ENCODE measurements around the gene HOXB3.

Gene HOXB3

GRCh38 chr17:48589831-48590606 is at the start of gene HOXB3:
Gene HOXB3 (minus strand): TSS chr17:48590241. CDS start chr17:48552474, 37,767 bp downstream.
- DNase-seq, result no peak

- no peak for DNase-seq
Observed at GRCh38 chr17:48639136-48639535, 49.1 kb upstream of the HOXB3 start.

- no peak for DNase-seq
Observed at GRCh38 chr17:48637323-48638260, 47.6 kb upstream of the HOXB3 start.

DNA sequence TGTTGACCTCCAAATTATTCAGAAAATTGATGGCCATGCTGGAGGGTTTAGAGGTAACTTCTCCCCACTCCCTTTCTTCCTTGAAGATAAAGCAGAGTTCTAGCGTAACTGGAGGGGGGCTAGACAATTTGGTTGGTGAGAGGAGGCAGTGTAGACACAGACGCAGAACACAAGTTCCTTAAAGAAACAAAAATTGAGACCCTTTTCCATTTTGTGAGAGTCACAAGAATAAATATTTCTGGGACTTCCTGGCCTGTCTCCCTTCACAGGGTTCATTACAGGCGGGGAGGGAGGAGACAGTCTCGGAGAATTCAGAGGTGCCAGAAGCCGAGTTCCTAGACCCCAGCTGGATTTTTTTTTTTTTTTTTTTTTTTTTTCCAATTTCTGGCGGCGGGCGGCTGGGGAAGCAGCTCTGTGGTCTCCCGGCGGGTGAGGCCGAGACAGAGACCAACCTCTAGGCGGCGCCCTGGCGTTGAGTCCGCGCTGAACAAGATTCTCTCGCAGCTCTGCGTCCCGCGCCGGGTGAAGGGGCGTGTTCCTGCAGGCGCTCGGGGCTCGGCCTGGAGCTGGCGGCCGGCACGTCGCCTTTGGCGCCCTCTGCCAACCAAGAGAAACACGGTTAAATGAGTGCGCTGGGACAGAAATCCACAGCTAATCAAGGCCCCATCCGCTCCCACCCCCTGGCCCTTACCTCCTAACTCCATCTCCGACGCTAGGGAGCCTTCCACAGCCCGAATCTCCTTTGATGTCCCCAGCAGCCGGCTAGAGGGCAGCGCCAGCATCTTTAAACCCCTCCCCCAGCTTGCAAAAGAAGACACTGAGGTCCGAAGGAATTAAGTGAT is 46.4 kb upstream of the HOXB3 start:
- DNase-seq, result peak; percentile 85

- peak; percentile 15 for DNase-seq
Observed at GRCh38 chr17:48634493-48635208, 44.6 kb upstream of the HOXB3 start.

DNA sequence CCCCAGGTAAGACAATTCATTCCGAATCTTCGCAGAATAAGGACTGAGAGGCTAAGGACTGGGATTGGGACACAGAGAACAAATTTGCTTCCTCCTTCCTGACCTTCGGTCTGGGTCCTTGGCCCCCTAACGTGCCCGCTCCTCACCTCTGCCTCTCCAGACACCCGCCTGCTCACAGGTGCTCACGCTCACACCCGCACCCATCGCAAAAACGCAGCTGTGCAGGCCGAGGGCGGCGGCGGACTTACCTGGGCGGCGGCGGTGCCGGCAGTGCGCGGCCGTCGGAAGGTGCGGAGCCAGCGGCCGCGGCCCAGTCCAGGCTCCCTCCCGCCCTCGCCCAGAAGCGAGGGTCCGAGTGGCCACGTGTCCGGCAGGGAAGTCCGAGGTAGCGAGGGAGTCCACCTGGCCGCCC is 43.2 kb upstream of the HOXB3 start:
- no peak for DNase-seq

DNA sequence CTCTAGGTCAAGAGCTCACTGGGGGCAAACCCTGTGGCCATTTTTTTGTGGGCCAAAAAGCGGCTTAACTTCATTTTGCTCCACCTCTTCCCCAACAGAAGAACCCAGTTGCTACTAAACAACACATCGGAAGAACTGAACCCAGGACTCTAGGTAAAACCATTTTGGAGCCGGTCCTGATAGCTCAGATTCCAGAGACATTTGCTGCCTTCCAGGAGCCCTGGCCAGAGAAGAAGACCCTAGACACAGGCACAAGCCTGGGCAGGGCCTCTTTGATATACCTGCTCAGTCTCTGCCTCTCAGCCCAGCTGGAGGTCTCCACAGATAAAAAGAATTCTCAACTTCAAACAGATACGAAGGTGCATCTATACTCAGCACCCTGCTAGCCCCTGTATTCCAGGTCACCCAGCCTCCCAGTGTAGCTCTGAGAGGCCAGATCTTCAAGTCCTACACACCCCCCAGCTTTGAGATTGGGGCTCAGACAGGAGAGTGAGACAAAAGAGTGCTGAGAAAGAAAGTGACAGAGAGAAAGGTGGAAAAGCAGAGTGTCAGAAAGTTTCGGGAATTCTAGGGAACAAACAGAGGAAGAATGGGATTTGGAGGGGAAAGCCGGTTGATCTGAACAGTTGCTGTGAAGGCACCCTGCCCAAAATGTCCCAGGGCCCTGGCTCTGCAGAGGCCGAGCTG is 42.7 kb upstream of the HOXB3 start:
- no peak for DNase-seq

- no peak for DNase-seq
Observed at GRCh38 chr17:48631693-48632578, 41.9 kb upstream of the HOXB3 start.

- no peak for DNase-seq
Observed at GRCh38 chr17:48630925-48631692, 41.1 kb upstream of the HOXB3 start.

GRCh38 chr17:48630009-48630924 is 40.2 kb upstream of the HOXB3 start:
- DNase-seq, result no peak

DNA sequence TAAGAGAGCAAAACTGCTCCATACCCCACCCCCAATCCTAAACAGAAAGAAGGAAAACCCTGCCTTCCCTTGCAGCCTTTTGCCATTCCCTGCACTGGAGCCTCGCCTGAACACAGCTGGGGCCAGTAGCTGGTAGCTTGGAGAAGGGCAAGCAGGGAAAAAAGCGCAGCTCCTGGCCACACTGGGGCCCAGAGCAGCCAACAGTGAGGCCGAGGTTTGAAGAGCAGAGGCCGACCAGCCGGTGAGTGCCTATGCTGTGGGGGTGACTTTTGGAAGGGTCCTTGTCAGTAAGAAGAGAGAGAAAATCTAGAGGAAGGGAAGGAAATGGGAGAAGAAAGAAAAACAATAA is 39.3 kb upstream of the HOXB3 start:
- DNase-seq, result no peak

DNA sequence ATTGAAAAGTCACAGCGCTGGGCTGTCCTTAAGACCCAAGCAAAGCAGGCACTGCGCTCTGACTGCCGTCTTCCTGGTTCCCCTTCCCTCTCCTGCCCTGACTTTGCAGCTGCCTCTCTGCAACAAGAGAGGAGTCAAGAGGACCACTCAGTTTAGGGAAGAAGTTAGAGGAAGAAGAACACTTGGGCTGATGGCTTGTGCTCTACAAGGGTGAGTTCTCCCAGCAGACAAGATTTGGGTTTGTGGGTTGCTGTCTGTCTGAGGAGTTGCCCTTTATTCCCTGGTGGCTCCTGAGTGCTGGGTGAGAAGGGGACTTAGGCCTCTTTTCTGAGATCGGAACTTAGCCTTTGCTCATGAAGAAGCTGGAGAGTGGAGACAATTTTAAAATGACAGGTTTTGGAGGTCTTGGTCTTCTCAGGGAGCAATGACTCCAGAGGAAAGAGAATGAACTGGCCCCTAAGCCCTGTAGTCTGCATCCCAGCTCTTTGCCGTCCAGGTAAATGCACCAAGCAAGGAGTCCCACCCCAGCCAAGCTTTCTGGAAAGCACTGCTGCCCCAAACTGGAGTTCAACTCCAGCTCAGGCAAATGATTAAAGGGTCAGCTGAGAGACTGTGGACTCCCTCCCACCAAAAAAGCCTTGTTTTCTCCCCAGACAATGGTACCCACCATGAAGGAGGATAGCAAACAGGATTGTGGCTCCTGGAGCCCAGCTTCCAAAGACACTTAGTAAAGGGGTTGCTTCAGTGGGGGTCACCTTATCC is 38.8 kb upstream of the HOXB3 start:
- DNase-seq, result no peak

GRCh38 chr17:48627623-48628521 is 37.8 kb upstream of the HOXB3 start:
- no peak for DNase-seq

GRCh38 chr17:48627118-48627597 is 37.1 kb upstream of the HOXB3 start:
- no peak for DNase-seq

- no peak for DNase-seq
Observed at GRCh38 chr17:48626245-48627117, 36.4 kb upstream of the HOXB3 start, which contains the start of gene HOXB9. Gene HOXB9 (minus strand): TSS chr17:48626358. CDS start chr17:48626269, 89 bp downstream.

All from right hindlimb (tissue), 1 donor.